Suppressor macrophage (primary cell): ENCODE data around the gene NOS3.
"Not testable (repeated sequence)": the region's sequence is repeated elsewhere in the genome, so short reads cannot be mapped to it uniquely, and the experiment has no call there.

Experiments used
- DNase-seq, 4 experiments: peaks; one replicate each; pipeline ENCODE4 v3.0.0-alpha.2; 2020 to 2022

The NOS3 gene

GRCh38 chr7:151039850-151040548, 49.2 kb downstream of the NOS3 start:
- peak; percentile 63 to 85 (median 76) for DNase-seq

- no peak for DNase-seq
Measured at GRCh38 chr7:151040616-151041375, 50.0 kb downstream of the NOS3 start.

DNA sequence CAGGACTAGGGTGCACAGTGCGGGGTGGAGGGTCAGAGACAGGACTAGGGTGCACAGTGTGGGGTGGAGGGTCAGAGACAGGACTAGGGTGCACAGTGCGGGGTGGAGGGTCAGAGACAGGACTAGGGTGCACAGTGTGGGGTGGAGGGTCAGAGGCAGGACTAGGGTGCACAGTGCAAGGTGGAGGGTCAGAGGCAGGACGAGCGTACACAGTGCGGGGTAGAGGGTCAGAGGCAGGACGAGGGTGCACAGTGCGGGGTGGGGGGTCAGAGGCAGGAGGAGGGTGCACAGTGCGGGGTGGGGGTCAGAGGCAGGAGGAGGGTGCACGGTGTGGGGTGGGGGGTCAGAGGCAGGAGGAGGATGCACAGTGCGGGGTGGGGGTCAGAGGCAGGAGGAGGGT, 52.6 kb downstream of the NOS3 start:
- not testable (repeated sequence) for DNase-seq

DNA sequence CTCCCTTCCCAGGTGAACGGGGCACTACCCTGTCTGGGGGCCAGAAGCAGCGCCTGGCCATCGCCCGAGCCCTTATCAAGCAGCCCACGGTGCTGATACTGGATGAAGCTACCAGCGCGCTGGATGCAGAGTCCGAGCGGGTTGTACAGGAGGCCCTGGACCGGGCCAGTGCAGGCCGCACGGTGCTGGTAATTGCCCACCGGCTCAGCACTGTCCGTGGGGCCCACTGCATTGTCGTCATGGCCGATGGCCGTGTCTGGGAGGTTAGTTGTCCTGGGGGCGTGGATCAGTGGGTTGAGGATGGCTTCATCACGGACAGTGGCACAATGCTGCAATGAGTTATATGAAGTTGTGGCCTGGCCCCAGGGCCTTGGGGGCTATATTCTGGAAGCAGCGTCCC, 53.1 kb downstream of the NOS3 start:
- no peak for DNase-seq

DNA sequence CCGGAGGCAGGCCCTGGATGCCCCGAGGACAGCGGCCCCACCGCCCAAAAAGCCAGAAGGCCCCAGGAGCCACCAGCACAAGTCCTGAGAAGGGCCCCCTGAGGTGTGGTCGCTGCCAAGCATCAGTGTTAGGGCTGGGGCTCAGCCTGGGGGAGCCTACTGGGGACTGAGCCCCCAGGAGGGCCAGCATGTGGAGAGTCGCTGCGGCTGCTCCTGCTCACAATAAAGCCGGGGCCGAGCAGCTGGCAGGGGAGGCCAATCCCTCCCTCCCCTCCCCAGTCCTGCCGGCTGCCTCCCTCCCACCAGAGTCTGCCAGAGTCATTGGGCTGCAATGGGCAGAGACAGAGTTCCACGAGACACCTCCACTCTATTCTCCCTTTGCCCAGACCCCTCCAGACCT, 54.4 kb downstream of the NOS3 start:
- DNase-seq = no peak

- no peak for DNase-seq
Measured at GRCh38 chr7:151045967-151046366, 55.1 kb downstream of the NOS3 start.

- DNase-seq = peak; percentile 29 to 59 (median 42)
Measured at GRCh38 chr7:151046603-151047573, 56.1 kb downstream of the NOS3 start.

DNA sequence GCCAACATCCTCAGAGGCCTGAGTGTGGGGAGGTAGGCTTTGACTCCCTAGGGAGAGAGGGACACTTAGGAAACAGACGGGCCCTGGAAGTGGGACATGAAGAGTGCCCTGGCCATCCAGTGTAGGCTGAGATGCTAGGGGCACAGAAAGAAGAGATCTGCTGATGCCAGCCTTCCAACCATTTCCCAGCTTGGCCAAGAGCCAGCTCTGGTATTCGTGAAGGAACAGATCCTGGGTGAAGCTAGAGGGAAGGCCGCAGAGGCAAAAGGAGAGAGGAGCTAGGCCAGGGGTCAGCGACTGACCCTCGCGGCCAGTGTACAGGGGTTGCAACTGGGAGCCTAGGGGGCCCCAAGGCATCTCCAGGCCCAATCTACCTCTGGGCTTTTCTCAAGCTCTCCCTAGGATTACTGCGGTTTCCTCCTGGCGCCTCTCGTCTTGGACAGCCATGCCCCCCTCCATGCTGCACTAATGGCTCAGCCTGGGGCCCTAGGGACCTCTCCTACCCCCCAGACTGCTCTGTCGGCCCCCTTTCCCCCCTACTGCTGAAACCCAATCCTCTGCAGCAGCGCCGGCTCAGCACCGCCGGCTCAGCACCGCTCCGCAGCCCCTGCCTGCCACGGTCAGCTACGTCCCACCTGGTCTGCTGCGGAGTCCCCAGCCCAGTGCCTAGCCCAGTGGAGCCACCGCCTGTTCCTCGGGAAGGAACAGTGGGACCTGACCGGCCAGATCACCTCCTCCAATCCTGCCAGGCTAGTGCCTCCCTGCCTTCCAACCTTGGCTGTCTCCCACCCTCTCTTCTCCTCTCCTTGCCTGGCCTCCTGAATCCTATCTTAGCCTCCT, 57.4 kb downstream of the NOS3 start, which contains the start of gene ASIC3:
ASIC3 (plus strand) TSS at position 556 of the 840 bp plus-strand sequence. CDS start 355 bp downstream, outside the sequence.
- DNase-seq = no peak

GRCh38 chr7:151048911-151049463, 58.2 kb downstream of the NOS3 start:
- no peak for DNase-seq

DNA sequence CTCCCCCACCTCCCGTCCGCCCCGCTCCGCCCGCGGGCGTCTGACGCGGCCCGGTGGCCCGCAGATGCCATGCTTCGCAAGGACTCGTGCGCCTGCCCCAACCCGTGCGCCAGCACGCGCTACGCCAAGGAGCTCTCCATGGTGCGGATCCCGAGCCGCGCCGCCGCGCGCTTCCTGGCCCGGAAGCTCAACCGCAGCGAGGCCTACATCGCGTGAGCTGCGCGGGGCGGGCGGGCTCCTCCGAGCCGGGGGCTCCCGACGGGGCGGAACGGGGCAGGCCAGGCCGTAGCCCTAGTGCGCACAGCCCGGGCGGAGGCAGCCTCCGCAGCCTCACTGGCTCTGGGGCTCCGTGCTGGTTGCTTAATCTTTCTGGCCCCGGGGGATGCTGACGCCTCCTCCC, 60.3 kb downstream of the NOS3 start:
- peak; percentile 71 to 88 (median 78) for DNase-seq

DNA sequence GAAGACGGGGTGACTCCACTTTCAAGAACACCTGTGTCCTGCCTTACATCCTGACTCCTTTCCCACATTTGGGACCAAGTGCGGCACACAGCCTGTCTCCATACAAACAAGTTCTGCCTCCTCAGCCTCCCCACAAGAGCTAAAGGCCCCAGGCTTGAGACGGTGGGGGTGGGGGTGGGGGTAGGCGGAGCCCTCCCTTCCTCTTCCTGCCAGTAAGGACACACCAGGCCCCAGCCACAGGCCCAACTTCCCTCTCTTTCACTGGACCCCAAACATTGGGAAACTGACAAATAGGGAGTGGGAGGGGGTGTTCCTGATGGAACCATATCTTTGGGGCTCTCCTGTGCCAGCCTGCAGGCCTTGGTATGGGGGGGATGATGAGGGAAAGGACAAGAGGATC, 62.3 kb downstream of the NOS3 start:
- DNase-seq = peak; percentile 44 to 77 (median 64)

DNA sequence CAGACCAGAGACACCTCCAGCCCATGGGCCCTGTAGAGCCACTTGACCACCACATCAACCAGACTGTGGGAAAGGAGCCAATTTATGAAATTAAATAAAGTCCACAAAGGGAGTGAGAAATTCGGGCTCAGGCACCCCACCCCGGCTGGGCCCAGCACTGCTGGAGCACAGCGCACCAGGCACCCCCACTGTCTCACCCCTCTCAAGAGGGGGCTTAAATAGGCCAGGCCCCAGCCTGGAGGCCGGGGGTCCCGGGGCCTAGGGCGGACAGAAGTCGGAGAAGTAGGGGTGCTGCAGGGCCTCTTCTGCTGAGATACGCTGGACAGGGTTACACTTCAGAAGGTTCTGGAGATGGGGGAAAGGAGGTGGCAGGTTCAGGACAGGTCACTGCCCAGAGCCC, 62.9 kb downstream of the NOS3 start:
- DNase-seq = no peak

DNA sequence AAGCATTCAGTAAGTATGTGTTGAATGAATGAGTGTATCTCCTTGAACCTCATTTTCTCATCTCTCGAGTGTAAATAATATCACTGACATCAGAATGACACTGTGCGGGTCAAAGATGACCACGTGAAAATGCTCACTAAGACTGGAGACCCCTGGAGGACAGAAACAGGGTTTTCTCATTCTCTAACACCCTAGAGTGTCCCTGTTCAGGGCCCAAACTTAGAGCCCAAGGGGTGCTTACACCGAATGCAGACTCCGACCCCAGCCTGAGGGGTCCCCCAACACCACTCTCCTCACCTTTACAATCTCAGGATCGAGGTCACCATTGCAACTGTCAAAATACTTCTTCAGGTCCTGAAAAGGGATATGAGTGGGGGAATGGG, 65.5 kb downstream of the NOS3 start:
- DNase-seq = no peak

DNA sequence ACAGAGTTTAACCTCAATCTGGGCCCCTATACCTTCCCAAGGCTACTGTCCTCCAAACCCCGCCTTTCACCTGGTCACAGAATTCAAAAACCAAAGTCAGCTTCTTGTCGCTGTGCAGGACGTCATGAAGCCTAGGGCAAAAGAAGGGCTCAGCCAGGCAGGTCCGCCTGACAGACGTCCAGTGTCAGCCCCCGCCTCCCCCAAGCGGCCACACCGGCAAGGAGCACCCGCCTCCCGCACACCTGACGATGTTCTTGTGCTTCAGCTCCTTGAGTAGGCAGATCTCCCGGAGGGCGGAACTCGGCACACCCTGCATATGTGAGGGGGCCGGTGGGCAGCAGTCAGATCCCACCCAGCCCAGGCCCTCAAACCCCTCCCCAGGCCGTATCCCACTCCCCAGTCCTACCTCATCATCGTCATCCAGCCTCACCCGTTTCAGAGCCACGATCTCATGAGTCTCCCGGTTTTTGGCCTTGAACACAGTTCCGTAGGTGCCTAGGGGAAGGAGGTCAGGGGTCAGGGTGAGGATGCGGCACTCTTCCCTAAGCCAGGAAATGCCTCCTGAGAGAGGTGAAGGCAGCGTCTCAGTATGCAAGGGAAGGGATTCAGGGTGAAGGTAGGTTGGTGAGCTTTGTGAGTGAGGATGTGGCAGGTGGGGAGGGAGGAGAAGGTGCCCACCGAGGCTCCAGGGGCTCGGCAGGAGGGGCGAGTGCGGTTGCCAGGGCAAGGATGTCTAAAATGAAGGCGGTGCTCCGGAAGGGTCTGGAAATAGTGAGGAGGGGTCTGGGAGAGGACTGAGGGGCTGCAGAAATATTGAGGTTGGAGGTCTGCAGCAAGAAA, 66.1 kb downstream of the NOS3 start:
- DNase-seq = no peak

- DNase-seq = peak in 3 of 4 experiments; percentile 37 to 56 (median 40)
Measured at GRCh38 chr7:151057506-151057988, 66.7 kb downstream of the NOS3 start, which contains the start of gene CDK5. Gene CDK5, minus strand, starts transcription at chr7:151057897. Its CDS starts 49 bp downstream, at chr7:151057848.

DNA sequence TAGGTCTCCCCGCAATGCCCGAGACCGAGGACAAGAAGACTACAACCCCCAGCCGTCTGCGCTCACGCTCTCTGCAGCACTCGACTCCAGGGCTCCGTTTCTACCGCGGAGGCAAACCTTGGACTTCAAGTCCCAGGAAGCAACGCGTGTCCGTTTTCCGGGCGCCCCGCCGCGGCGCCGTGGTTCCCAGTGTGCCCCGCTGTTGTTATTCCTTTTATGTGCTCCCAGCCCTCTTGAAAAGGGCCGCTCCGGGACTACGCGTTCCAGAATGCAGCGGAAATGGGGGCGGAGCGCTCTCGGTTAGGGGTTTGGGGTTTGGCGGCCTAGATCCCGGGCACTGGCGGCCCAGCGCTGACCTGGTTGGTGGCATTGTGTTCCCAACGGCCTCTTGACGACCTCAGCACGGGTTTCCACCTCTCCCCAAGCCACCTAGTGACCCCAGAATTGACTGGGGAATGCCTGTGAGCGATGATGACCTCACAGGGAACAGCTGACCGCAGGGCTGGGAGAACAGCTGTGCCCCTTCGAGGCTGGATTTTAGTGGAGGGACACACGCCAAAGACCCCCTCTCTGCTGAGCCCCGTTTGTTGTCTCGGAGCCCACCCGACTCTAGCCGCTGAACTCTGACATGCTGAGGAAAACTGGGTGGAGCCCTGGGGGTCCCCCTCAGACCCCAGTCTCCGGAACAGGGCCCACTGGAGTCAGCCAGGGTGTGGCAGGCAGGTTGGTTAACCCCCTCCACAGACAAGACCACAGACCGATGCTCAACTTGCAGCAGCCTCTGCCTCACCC, 67.4 kb downstream of the NOS3 start:
- DNase-seq = peak; percentile 98 to 99 (median 99)

DNA sequence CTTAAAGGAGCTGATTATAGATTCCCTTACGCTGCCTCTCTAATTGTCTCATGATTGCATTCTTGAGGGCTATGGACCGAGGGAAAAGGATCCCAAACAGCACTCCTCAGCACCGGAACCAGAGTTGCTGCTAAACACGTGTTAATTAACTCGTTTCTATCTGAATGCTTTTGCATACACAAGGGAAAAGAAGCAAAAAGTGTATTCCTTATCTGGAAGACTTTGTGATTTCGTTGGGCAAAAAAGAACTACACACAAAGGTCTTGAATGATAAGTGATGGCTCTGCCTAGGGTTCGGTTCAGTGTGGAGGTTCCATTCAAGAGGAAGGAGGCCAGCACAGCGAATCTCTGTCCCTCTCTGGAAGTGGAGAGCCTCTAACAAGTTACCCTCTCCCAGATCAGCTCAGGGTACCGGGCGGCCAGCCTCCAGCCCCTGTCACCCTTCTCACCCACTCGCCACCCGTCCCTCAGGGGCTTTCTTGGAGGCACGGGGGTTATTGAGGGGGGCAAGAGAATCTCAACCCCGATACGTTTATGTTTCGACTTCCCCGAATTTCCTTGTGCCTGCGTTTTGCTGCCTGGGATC, 68.1 kb downstream of the NOS3 start:
- peak; percentile 28 to 38 (median 33) for DNase-seq

DNA sequence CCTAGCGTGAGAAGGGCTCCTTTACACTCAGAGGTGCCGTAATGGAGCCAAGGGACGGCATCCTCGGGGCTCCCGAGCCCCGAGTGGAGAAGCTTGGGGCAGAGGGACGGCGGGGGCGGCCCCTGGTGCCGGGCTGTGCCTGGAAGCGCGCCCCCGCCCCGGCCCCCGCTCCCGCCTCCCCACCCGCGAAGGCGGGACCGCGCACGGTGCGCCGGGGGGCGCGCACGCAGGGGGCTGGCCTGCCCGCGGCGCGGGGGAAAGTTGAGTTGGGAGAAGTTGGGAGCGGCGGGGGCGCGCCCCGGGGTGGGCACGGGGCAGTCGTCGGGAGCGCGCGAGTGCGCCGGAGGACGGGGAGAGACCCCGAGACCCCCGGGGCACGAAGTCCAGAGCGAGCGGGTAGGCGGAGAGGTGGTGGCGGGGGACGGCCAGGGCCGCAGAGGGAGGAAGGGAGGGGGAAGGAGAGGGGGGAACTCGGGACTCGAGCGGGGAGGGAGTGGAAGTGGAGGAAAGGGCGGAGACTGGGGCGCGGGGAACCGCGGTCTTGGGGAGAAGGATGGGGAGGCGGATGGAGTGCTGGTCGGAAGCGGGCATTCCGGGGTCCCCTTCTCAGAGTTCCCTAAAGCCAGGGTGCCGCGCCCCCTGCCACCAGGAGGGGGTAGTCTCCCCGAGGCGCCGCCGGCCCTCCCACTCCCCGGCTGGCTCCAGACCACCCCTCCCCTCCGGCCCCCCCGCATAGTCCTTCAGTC, 68.7 kb downstream of the NOS3 start, which contains the start of gene SLC4A2:
SLC4A2 (plus strand) TSS at position 223 of the 746 bp plus-strand sequence. CDS start 2,399 bp downstream, outside the sequence.
- DNase-seq = peak; percentile 67 to 92 (median 81)
